Thoracic aorta (tissue), 2 donors: ENCODE results near the gene PLA2G4F. TPM values are rescaled to one million over a fixed set of nuclear protein-coding genes. Genes with fewer than 3 reads are reported as not detected.

Experiments used
- ATAC-seq: fragments of 150-250 bp; one replicate; pipeline ENCODE4 v1.8.0; 2017; ENCODE audit warnings: low read depth; ENCODE audit not compliant: insufficient number of reproducible peaks, low FRiP score
- DNase-seq: peaks from one replicate; pipeline ENCODE4 v3.0.0-alpha.2; 2020; ENCODE audit warnings: low spot score
- H3K27ac ChIP-seq, 2 donors: fragments of 200-600 bp; sonication (generic); 1 replicate in 1 of 2; 2 replicates in 1 of 2; pipeline ENCODE4 v1.5.1; 2016; ENCODE audit warnings: mild to moderate bottlenecking in 2 of 2, moderate library complexity in 2 of 2
- H3K27me3 ChIP-seq: fragments of 200-600 bp; sonication (generic); replicated peaks from 2 replicates; pipeline ENCODE4 v1.6.0; 2016; ENCODE audit warnings: mild to moderate bottlenecking; ENCODE audit not compliant: insufficient read depth
- H3K36me3 ChIP-seq: fragments of 200-600 bp; sonication (generic); one replicate; pipeline ENCODE4 v1.5.1; 2016
- H3K4me1 ChIP-seq, 2 donors: fragments of 200-600 bp; sonication (generic); 1 replicate in 1 of 2; 2 replicates in 1 of 2; pipeline versions ENCODE4 v1.5.1 to v1.6.0; 2016; ENCODE audit warnings: low read depth in 2 of 2, mild to moderate bottlenecking in 1 of 2; ENCODE audit not compliant: control insufficient read depth in 1 of 2
- H3K4me3 ChIP-seq: fragments of 200-600 bp; sonication (generic); 2 replicates; pipeline ENCODE4 v1.5.1; 2016; ENCODE audit warnings: mild to moderate bottlenecking
- H3K9me3 ChIP-seq: fragments of 200-600 bp; sonication (generic); 2 replicates; pipeline ENCODE4 v1.5.1; 2016
- total RNA-seq, 2 donors: library from RNA; depleted of rRNA; stranded (reverse); fragments of >200 nt; gene quantifications; one replicate each; pipeline versions ENCODE4 v1.1.0 to v1.2.3, GENCODE V29; 2016
- TF ChIP-seq, protein P1 (sequence below): fragments of 200-600 bp; sonication (generic); IDR thresholded peaks from one replicate; pipeline ENCODE4 v1.5.1; 2019; ENCODE audit warnings: antibody characterized with exemption

PLA2G4F gene
- under 1 TPM; 0.27 to 0.78 TPM for total RNA-seq

DNA sequence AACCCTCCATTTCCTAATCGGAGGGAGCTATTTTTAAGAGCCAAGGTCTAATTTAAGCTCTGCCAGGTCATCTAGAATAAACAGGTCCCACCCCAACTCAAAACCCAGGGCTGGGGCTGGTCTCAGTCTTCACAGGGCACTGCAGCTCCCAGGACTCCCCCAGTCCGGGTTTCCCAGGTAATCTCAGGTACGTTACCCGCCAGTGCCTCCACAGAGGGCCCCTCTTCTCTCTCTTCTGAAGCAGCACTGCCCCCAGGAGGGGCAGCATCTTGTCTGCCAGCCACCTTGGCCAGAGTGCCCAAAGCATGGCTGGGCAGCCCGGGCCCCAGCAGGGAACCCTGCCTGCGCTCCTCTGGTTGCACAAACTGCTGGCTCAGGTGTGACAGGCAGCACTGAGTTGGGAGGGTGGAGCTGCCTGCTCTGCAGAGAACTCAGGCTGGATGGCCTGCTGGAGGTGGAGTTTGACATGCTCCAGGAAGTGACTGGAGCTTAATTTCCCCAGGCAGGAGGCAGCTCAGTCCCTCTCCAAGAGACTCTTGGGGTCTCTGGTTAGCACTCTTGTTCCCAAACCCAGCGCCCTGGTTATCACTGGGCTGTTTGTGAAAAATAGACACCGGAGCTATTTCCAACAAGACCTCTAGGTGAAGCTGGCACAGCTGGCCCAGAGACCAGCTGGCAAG, at the start of gene PLA2G4F:
PLA2G4F (minus strand) TSS at position 394 of the 680 bp plus-strand sequence; CDS start at position 307, 87 bp downstream.
- no peak for ATAC-seq
- H3K4me3 ChIP-seq, result no peak within 1 kb of the TSS
- no peak within 1 kb of the TSS for H3K27ac ChIP-seq
- H3K36me3 ChIP-seq, result peaks cover 22% of the 10 kb centered on the region
- TF ChIP-seq, protein P1, sequence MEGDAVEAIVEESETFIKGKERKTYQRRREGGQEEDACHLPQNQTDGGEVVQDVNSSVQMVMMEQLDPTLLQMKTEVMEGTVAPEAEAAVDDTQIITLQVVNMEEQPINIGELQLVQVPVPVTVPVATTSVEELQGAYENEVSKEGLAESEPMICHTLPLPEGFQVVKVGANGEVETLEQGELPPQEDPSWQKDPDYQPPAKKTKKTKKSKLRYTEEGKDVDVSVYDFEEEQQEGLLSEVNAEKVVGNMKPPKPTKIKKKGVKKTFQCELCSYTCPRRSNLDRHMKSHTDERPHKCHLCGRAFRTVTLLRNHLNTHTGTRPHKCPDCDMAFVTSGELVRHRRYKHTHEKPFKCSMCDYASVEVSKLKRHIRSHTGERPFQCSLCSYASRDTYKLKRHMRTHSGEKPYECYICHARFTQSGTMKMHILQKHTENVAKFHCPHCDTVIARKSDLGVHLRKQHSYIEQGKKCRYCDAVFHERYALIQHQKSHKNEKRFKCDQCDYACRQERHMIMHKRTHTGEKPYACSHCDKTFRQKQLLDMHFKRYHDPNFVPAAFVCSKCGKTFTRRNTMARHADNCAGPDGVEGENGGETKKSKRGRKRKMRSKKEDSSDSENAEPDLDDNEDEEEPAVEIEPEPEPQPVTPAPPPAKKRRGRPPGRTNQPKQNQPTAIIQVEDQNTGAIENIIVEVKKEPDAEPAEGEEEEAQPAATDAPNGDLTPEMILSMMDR, result no peak
- DNase-seq, result no peak
- H3K4me1 ChIP-seq, result peaks cover 7 to 14% of the 10 kb centered on the region in 2 donors
- H3K27me3 ChIP-seq, result no peaks in the 10 kb centered on the region
- no peaks in the 10 kb centered on the region for H3K9me3 ChIP-seq

DNA sequence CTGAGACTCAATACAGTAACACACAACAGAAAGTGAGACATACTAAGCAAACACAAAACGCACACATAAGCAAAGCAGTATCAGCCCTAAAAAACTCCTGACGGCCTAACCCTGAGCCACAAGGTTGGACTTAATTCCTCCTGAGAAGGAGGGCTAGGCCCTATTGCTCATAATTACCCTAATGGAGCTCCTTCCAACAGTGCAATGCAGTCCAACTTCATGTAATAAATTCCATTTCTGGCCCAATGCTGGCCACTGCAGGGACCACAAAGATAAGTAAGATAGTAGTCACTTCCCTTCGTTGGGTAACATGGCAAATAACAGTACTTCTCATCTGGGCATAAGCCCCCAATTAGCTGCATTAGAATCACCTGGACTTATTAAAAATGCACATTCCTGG, 47.5 kb upstream of the PLA2G4F start:
- Histone ChIP-seq H3K9me3 (no peaks in the 10 kb centered on the region), H3K27ac (no peak overlapping the region), H3K36me3 (no peaks in the 10 kb centered on the region), H3K4me3 (no peak overlapping the region), H3K27me3 (no peaks in the 10 kb centered on the region), H3K4me1 (peaks cover 13 to 26% of the 10 kb centered on the region in 2 donors)
- no peak for ATAC-seq
- DNase-seq, result no peak
- TF ChIP-seq, protein P1, result no peak

GRCh38 chr15:42202653-42203052, 46.2 kb upstream of the PLA2G4F start:
- no peak for DNase-seq
- H3K4me1 ChIP-seq, result peaks cover 13 to 22% of the 10 kb centered on the region in 2 donors
- H3K27ac ChIP-seq, result no peak overlapping the region
- no peak overlapping the region for H3K4me3 ChIP-seq
- H3K36me3 ChIP-seq, result peaks cover 8% of the 10 kb centered on the region
- no peaks in the 10 kb centered on the region for H3K9me3 ChIP-seq
- no peak for ATAC-seq
- TF ChIP-seq, protein P1, result no peak
- no peaks in the 10 kb centered on the region for H3K27me3 ChIP-seq

GRCh38 chr15:42201801-42202200, 45.4 kb upstream of the PLA2G4F start:
- TF ChIP-seq, protein P1, result no peak
- Histone ChIP-seq H3K4me3 (no peak overlapping the region), H3K27ac (no peak overlapping the region), H3K27me3 (no peaks in the 10 kb centered on the region), H3K9me3 (no peaks in the 10 kb centered on the region), H3K36me3 (peaks cover 8% of the 10 kb centered on the region), H3K4me1 (peaks cover 7 to 16% of the 10 kb centered on the region in 2 donors)
- ATAC-seq, result no peak
- no peak for DNase-seq

DNA sequence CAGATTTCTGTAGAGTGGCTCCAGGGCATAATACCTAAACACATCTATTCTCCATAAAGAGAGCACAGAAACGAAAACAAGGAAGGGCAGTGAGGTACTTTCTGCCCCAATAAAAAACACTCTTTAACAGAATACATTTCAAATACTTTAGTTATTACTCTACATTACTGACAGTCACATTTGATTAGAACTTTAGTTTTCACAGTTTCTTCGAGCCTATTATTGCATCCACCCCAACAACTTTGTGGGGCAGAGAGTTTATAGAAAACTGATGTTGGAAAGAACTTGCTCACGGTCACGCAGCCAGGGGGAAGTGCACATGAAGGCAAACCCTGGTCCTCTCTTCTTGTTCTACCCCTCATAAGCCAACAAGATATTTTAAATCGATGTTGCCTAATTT, 42.7 kb upstream of the PLA2G4F start:
- Histone ChIP-seq H3K4me3 (no peak overlapping the region), H3K27ac (no peak overlapping the region), H3K4me1 (no peaks in the 10 kb centered on the region), H3K36me3 (peaks cover 12% of the 10 kb centered on the region), H3K27me3 (no peaks in the 10 kb centered on the region), H3K9me3 (no peaks in the 10 kb centered on the region)
- TF ChIP-seq, protein P1, result no peak
- no peak for DNase-seq
- ATAC-seq, result no peak
